Measurements from ENCODE around the gene TM7SF3.

DNA sequence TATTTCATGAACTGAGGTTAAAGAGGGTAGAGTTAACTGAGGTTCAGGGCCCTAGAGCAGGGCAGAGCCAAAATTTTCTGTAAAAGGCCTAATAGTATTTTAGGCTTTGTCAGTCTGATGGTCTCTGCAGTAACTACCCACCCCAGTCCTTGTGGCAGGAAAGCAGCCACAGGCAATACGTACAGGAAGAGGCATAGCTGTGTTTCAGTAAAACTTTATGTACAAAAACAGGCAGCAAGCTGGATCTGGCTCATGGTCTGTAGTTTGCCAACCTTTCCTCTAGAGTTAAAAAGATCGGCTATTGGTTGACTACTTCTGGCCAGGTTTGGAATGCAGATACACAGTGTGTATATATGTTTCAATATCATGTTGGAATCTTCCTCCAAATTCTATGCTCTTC lies 17.2 kb downstream of the TM7SF3 start:
- TF ChIP-seq ZFP3 (CRISPR knock-in tag; IDR thresholded peaks at IDR 0.05), result no peak
- TF ChIP-seq, protein P1, sequence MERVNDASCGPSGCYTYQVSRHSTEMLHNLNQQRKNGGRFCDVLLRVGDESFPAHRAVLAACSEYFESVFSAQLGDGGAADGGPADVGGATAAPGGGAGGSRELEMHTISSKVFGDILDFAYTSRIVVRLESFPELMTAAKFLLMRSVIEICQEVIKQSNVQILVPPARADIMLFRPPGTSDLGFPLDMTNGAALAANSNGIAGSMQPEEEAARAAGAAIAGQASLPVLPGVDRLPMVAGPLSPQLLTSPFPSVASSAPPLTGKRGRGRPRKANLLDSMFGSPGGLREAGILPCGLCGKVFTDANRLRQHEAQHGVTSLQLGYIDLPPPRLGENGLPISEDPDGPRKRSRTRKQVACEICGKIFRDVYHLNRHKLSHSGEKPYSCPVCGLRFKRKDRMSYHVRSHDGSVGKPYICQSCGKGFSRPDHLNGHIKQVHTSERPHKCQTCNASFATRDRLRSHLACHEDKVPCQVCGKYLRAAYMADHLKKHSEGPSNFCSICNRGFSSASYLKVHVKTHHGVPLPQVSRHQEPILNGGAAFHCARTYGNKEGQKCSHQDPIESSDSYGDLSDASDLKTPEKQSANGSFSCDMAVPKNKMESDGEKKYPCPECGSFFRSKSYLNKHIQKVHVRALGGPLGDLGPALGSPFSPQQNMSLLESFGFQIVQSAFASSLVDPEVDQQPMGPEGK (CRISPR knock-in tag; IDR thresholded peaks at IDR 0.05; ENCODE audit: borderline replicate concordance), result no peak
